DMS 273 (cell line): ENCODE data around the gene OR10K2.

ENCODE experiments used
- DNase-seq: peaks from one replicate; lab custom pipeline; 2025; ENCODE audit not compliant: unreplicated experiment; lab: John Stamatoyannopoulos, UW

OR10K2 gene

GRCh38 chr1:158371188-158371953 is 54.7 kb downstream of the OR10K2 start:
- no peak for DNase-seq
